HG03432 (cell line): ENCODE data around the gene SHB.
A peak's percentile ranks its signal among the peaks of the same experiment; 100 is the strongest.
"Not testable (repeated sequence)": the region's sequence is repeated elsewhere in the genome, so short reads cannot be mapped to it uniquely, and the experiment has no call there.

Experiments used
- ATAC-seq: cut with Tn5 transposase; IDR thresholded peaks from one replicate; pipeline ENCODE4 v1.9.1; 2021; ENCODE audit warnings: mild to moderate bottlenecking, moderate library complexity; ENCODE audit not compliant: unreplicated experiment

The SHB gene

GRCh38 chr9:38064842-38065368 is 4.1 kb downstream of the SHB start:
- no peak for ATAC-seq

- ATAC-seq = no peak
Measured at GRCh38 chr9:38063363-38063707, 5.7 kb downstream of the SHB start.

GRCh38 chr9:38062498-38063362 is 6.3 kb downstream of the SHB start:
- no peak for ATAC-seq

DNA sequence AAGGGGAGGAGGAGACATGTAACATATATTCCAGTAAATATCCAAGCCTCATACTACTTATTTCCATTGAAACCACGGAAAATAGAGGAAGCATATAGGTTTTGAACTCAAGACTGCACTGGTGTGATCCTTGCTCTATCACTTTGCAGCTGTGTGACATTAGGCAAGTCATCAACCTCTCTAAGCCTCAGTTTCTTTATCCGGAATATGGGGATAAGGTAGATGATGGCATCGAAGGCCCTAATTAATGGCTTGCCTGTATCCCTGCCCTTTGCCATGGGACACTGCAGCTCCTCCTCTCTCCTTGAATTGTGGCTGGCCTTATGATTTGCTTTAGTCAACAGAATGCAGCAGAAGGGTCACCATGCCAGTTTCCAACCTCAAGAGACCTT is 6.9 kb downstream of the SHB start:
- no peak for ATAC-seq

DNA sequence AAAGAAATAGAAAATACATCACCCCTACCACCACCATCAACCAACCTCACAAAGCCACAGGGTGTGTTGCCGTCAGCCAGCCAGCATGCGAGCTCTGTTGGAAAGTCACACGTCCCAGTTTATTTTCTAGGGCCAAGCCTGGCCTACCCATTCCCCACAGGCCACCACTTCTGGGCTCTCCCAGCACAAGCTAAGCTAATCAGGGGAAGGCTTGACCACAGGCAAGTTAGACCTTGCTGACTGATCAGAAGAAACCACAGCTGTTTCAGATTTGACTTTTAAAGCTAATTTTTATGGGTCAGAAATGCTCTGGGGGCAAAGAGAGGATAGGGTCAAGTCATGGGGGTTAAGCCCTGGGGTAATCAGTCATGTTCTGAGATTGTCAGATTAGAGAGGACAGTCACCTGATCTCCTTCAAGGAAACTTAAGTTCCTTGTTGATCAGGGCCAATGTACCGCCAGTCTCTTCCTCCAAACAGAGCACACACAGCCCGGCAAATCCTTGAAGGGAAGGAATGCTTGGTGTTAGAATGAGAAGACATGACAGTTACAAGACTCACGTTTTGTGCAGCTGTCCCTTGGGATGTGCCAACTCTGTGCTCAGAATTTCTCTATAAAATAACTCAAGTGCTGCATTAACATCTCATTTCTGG is 7.6 kb downstream of the SHB start:
- ATAC-seq = peak; percentile 70

- no peak for ATAC-seq
Measured at GRCh38 chr9:38060681-38061080, 8.3 kb downstream of the SHB start.

DNA sequence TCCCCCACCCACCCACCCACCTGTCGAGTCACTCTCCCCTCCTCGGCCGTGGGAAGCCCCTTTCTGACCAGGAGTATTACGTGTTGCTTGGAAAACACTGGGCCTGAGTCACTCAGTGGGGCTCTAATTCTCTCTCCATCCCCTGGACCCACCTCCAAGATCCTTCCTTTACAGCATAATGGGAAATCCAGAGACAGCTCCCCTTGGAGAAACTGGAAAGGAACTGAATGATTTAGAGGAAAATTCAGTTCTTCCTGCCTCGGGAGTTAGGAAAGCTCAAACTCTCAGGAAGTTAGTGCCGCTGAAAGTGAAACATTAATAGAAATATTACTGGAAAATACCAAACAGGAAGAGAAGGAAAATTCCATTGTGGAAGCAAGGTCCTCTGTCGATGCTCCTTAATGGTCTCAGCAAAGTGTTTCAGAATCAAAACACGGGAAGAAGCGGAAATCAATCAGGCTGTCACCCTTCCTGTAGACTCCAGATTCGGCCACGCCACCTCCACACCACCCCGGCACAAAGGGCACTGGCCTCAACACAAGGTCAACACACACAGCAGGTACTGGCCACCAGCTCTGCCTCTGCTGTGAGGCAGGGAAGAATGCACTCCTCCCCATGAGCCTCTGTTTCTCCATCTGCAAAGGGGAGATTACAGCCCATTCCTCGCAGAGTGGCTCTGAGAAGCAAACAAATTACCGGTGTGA is 9.6 kb downstream of the SHB start:
- ATAC-seq = no peak

- ATAC-seq = no peak
Measured at GRCh38 chr9:38058452-38059232, 10.4 kb downstream of the SHB start.

DNA sequence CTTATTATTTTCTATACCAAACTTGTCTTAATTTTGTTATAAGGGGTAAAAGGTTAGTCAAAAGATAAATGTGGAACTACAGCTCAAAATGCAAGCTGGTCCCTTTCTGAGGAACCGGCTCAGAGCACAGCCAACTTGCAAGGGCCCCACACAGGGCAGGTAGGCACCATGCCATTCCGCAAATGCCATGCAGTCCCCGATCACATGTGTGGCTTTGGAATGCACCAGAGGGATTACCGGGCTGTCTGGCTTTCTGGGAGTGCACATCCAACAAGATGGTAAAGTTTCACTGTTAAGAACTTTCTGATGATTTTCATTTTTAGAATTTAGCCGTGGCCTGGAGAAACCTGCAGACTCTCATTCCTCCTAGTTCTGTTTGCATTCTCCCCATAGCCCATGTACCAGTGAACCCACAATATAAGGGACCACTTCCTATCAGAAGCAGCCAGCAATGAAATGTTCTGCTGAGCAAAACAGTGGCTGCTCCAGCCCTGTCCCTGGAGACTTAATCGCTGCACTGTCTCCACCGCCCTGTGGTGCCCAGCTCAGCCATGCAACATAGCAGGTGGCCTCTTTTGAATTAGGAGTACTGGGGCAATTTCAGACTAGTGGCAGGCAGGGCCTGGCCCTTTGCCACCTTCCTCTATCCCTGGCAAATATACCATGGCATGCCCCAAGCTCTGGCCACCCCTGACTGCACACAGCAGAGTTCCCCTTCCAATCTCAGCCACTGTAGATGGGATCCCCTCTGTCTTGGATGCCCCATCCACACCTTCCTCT is 11.4 kb downstream of the SHB start:
- ATAC-seq = no peak

DNA sequence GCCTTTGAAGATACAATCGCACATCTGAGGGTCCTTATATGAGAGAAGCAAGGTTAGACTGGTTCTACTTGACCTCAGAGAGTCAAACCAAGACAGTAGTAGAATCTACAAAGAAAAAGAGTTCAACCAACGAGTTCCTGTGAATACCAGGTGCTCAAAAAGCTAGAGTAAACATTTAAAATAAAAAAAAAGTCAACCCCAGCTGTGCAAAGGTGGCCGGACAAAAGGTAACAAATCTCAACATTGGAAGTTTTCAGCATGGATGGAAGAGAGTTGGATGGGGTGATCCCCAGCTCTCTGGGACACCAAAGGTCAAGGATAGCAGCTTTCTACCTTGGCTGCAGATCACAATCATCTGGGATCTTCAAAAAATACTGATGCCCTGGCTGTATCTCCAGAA is 14.4 kb downstream of the SHB start:
- ATAC-seq = no peak

DNA sequence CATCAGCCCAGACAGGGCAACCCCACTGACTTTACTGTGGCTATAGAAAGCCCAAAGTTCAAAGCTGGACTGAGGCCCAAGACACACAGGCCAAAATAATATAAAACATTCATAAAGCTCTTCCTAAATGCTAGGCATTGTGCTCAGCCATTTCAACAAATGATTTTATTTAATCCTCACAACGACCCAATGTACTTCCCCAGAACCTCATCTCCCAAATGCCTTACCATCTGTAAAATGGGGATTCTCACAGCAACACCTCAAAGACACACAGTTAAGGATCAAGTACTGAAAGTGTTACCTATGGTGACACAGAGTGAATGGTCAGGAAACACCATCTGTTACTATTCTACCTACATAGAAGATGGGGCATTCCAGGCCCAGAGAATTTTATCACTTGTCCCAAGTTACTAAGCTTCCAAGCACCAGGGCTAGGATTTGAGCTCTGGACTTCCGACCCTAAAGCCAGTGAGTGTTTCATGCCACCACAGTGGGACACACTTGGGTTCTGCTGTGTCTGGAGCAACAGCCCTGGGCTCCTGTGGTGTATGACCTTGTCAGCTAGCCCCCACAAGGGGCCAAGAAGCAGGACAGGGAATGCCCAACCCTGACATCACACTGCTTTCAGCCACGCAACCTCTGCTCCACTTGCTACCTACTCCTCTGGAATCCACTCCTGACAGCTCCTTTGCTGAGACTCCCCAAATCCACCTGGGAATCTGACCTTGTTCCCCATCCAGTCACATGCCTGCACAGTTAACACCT is 15.1 kb downstream of the SHB start:
- no peak for ATAC-seq

DNA sequence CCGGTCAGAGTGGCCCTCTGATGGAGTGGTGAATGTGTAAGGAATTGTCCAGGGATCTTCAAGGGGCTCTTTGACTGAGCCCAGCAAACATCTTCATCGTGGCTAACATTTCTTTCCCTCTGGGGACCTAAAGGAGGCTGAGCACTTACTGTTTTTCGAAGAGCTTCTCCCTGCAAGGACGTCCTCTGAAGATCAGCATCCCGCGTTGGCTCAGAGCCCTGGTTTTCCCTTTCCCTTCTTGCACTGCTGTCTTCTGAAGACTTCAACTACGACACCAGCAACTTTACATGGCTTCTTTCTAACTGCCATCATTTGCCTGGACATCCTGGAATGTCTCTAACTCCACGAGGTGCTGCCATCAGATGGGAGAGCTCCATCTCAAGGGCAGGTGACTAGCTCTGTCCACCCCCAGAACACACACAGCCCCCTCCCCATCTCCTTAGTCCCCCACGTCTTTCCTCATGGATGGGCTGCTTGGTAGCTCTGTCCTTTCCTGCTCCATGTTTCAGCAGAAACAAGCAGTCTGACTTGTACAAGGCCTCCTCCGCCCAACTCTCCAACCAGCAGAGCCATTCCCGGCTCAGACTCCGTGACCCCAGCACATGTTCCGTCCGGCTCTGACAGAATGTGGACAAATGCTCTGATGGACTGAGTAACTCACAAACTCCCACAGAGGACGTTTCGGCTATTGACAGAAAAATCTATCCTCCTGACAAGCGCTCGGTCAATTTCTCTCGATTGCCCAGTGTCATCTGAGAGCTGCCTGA is 17.1 kb downstream of the SHB start:
- no peak for ATAC-seq

- no peak for ATAC-seq
Measured at GRCh38 chr9:38048316-38048969, 20.6 kb downstream of the SHB start.

GRCh38 chr9:38047301-38048251 is 21.5 kb downstream of the SHB start:
- ATAC-seq = peak; percentile 45

DNA sequence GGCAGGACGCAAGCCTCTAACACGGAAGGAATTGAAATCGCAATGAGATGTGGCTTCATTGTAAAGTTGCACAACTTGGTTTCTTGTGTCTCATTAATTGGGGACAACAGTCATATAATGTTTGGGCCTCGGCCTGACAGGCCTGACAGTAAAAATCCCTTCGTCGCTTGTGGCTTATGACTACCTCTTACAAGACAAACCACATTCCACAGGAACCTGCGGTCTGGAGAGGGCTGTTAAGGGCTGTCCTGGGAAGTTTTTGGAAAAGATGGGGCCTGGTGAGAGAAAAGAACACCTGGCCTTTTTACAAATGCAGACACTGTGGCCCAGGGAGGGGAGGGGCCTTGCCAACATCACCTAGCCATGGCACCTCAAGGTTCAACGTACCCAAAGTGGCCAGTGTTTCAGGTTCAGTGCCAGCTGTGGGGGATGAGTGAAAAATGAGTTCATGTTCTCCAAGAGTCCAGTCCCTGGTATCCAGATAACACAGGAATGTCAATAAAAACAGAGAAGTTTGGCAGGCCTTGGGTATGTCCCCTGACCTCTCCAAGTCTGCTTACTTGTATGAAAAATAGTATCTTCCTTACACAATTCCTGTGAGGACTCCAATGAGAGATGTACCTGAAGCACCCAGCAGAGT is 22.2 kb downstream of the SHB start:
- ATAC-seq = no peak

GRCh38 chr9:38045939-38046338 is 23.1 kb downstream of the SHB start:
- not testable (repeated sequence) for ATAC-seq

DNA sequence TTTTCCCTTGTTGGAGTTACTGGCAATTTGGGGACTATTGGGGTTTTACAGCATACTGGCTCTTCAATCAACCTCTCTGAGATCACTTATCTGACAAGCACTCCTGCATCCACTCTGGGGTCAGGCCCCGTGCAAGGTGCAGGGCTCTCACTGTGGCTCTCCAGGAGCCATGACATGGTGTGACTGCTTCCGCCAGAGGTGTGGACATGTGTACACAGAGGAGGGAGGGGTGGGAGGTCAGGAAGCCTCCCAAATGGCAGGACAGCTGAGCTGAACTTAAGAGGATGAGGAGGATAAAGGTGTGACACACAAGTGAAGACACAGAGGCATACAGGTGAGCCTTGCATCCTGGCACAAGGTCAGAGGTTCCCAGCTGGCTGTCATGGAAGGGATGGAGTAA is 24.3 kb downstream of the SHB start:
- ATAC-seq = no peak
